H1 (cell line): ENCODE results near the gene POLDIP2. TPM values are rescaled to one million over a fixed set of nuclear protein-coding genes. Genes with fewer than 3 reads are reported as not detected.

Source experiments
- polyA plus RNA-seq, 7 experiments: library from polyadenylated mRNA; depleted of rRNA in 3 of 7; stranded (reverse) in 5 of 7; unstranded in 2 of 7; fragments of >200 nt in 5 of 7; fragments of 200-250 nt in 2 of 7; gene quantifications; 1 replicate in 5 of 7; 2 replicates in 1 of 7; 4 replicates in 1 of 7; pipeline versions ENCODE4 v1.2.1 to v1.2.3, GENCODE V29; 2011 to 2013; ENCODE audit warnings: missing spikeins in 2 of 7, mixed read lengths in 2 of 7
- total RNA-seq: library from RNA; stranded (reverse); fragmentation: NEBNext Ultra II Directional; extraction: Animal tissue kit (Norgen Biotek cat#: 25700); gene quantifications from 2 replicates; pipeline ENCODE4 v1.2.1, GENCODE V29; 2021
- TF ChIP-seq, protein P1 (sequence below): IDR thresholded peaks from 2 replicates; pipeline ENCODE4 v1.6.1; 2011; ENCODE audit warnings: low read depth, mild to moderate bottlenecking, low read length; ENCODE audit not compliant: insufficient read depth

The POLDIP2 gene
- total and polyA plus RNA-seq, 2 of the 8 experiments (the other 6 are each of a cell fraction or from before 2014, with no cell fraction given): 74.0 to 76.1 TPM

DNA sequence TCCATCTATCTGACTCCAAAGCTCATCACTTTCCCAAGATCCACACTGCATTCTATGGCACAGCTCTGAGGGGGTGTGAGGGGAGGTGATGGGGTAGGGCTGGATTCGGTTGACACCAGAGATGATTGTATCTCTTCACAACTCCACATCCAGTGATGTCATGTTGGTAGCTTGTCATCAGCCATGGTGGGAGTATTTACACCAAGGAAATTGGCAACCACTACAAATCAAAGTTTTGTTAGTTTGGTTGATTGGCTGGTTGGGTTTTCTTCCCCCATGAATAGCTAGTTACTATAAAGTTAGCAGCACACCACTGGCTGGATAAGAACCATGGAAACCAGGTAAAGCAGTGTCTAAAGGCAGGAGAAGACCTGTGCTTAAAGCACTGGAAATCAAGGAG lies 33.7 kb upstream of the POLDIP2 start (continued):
- TF ChIP-seq, protein P1, sequence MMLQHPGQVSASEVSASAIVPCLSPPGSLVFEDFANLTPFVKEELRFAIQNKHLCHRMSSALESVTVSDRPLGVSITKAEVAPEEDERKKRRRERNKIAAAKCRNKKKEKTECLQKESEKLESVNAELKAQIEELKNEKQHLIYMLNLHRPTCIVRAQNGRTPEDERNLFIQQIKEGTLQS: no peak
